WERI-Rb-1 (cell line): ENCODE results near the gene CEACAM5.

ENCODE experiments used
- DNase-seq: peaks from one replicate; pipeline ENCODE4 v3.0.0-alpha.2; 2020
- H3K27ac ChIP-seq: fragments of 250-450 bp; sonication (Bioruptor Pico); 2 replicates; pipeline ENCODE4 v1.5.1; 2020; ENCODE audit warnings: mild to moderate bottlenecking, moderate library complexity
- H3K27me3 ChIP-seq: fragments of 250-450 bp; sonication (Bioruptor Pico); 2 replicates; pipeline ENCODE4 v1.5.1; 2021; ENCODE audit warnings: mild to moderate bottlenecking, low read depth, moderate library complexity; ENCODE audit not compliant: insufficient read depth, severe bottlenecking
- H3K36me3 ChIP-seq: fragments of 250-450 bp; sonication (Bioruptor Pico); 2 replicates; pipeline ENCODE4 v1.5.1; 2020; ENCODE audit warnings: mild to moderate bottlenecking, moderate library complexity
- H3K4me3 ChIP-seq: 2 replicates; pipeline ENCODE4 v1.5.1; 2011; ENCODE audit warnings: low read depth, mild to moderate bottlenecking, control low read depth, low read length
- H3K9me3 ChIP-seq: fragments of 250-450 bp; sonication (Bioruptor Pico); 2 replicates; pipeline ENCODE4 v1.5.1; 2021; ENCODE audit warnings: mild to moderate bottlenecking, moderate library complexity; ENCODE audit not compliant: severe bottlenecking
- TF ChIP-seq, protein P1 (sequence below): IDR thresholded peaks from 2 replicates; pipeline ENCODE4 v1.5.1; 2011; ENCODE audit warnings: low read depth, mild to moderate bottlenecking, control low read depth, inconsistent platforms, low read length

The CEACAM5 gene

DNA sequence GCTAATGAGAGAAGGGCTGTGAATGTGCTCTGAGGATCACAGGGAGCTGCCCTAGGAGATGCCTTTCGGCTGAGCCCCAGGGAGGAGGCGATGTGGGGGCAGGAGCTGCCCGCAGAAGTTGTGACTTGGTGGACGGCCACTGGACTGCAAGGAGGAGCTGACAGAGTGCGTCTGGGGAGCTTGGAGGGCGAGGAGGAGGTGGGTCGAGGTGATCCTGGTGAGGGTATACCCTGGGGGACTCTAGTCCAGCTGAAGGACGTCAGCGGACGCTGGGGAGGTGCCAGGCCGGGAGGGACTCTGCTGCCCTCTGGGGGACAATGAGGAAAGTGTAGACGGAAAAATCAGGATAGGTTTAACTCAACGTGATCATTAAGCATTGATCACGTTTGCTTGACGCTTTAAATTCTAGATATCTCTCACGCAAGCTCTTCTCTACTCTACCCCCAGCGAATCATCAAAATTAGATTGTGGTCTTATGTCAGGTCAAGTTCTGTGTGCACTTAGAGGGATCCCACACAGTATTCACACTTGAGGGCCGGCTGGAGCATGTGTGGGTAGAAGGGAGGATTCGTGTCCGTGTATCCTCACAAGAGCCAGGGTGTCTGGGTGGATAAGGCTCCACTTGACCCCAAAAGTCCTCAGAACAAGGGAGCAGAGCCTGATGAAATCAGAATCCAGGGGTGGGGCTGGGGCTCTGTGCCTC, 17.0 kb upstream of the CEACAM5 start:
- Histone ChIP-seq H3K27me3 (peaks cover 81% of the 10 kb centered on the region), H3K36me3 (no peaks in the 10 kb centered on the region), H3K9me3 (no peaks in the 10 kb centered on the region), H3K4me3 (no peak overlapping the region), H3K27ac (no peak overlapping the region)
- TF ChIP-seq, protein P1, sequence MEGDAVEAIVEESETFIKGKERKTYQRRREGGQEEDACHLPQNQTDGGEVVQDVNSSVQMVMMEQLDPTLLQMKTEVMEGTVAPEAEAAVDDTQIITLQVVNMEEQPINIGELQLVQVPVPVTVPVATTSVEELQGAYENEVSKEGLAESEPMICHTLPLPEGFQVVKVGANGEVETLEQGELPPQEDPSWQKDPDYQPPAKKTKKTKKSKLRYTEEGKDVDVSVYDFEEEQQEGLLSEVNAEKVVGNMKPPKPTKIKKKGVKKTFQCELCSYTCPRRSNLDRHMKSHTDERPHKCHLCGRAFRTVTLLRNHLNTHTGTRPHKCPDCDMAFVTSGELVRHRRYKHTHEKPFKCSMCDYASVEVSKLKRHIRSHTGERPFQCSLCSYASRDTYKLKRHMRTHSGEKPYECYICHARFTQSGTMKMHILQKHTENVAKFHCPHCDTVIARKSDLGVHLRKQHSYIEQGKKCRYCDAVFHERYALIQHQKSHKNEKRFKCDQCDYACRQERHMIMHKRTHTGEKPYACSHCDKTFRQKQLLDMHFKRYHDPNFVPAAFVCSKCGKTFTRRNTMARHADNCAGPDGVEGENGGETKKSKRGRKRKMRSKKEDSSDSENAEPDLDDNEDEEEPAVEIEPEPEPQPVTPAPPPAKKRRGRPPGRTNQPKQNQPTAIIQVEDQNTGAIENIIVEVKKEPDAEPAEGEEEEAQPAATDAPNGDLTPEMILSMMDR, result peak; percentile 71
- peak; percentile 43 for DNase-seq

DNA sequence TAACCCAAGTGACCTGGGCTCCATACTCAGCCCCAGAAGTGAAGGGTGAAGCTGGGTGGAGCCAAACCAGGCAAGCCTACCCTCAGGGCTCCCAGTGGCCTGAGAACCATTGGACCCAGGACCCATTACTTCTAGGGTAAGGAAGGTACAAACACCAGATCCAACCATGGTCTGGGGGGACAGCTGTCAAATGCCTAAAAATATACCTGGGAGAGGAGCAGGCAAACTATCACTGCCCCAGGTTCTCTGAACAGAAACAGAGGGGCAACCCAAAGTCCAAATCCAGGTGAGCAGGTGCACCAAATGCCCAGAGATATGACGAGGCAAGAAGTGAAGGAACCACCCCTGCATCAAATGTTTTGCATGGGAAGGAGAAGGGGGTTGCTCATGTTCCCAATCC, 14.2 kb upstream of the CEACAM5 start:
- Histone ChIP-seq H3K27me3 (peaks cover 81% of the 10 kb centered on the region), H3K36me3 (no peaks in the 10 kb centered on the region), H3K9me3 (no peaks in the 10 kb centered on the region), H3K4me3 (no peak overlapping the region), H3K27ac (no peak overlapping the region)
- TF ChIP-seq, protein P1, result no peak
- DNase-seq, result no peak

DNA sequence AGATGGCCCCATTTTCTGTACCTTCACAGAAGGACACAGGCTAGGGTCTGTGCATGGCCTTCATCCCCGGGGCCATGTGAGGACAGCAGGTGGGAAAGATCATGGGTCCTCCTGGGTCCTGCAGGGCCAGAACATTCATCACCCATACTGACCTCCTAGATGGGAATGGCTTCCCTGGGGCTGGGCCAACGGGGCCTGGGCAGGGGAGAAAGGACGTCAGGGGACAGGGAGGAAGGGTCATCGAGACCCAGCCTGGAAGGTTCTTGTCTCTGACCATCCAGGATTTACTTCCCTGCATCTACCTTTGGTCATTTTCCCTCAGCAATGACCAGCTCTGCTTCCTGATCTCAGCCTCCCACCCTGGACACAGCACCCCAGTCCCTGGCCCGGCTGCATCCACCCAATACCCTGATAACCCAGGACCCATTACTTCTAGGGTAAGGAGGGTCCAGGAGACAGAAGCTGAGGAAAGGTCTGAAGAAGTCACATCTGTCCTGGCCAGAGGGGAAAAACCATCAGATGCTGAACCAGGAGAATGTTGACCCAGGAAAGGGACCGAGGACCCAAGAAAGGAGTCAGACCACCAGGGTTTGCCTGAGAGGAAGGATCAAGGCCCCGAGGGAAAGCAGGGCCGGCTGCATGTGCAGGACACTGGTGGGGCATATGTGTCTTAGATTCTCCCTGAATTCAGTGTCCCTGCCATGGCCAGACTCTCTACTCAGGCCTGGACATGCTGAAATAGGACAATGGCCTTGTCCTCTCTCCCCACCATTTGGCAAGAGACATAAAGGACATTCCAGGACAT, 13.4 kb upstream of the CEACAM5 start:
- Histone ChIP-seq H3K9me3 (no peaks in the 10 kb centered on the region), H3K27me3 (peaks cover 82% of the 10 kb centered on the region), H3K4me3 (no peak overlapping the region), H3K27ac (no peak overlapping the region), H3K36me3 (no peaks in the 10 kb centered on the region)
- TF ChIP-seq, protein P1, result no peak
- no peak for DNase-seq

DNA sequence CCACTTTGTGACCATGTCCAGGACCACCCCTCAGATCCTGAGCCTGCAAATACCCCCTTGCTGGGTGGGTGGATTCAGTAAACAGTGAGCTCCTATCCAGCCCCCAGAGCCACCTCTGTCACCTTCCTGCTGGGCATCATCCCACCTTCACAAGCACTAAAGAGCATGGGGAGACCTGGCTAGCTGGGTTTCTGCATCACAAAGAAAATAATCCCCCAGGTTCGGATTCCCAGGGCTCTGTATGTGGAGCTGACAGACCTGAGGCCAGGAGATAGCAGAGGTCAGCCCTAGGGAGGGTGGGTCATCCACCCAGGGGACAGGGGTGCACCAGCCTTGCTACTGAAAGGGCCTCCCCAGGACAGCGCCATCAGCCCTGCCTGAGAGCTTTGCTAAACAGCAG, 12.7 kb upstream of the CEACAM5 start:
- TF ChIP-seq, protein P1, result no peak

DNA sequence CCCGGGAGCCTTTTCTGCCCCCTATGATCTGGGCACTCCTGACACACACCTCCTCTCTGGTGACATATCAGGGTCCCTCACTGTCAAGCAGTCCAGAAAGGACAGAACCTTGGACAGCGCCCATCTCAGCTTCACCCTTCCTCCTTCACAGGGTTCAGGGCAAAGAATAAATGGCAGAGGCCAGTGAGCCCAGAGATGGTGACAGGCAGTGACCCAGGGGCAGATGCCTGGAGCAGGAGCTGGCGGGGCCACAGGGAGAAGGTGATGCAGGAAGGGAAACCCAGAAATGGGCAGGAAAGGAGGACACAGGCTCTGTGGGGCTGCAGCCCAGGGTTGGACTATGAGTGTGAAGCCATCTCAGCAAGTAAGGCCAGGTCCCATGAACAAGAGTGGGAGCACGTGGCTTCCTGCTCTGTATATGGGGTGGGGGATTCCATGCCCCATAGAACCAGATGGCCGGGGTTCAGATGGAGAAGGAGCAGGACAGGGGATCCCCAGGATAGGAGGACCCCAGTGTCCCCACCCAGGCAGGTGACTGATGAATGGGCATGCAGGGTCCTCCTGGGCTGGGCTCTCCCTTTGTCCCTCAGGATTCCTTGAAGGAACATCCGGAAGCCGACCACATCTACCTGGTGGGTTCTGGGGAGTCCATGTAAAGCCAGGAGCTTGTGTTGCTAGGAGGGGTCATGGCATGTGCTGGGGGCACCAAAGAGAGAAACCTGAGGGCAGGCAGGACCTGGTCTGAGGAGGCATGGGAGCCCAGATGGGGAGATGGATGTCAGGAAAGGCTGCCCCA, 11.8 kb upstream of the CEACAM5 start:
- TF ChIP-seq, protein P1, result no peak

More for the DNA sequence above, 12.7 kb upstream of the CEACAM5 start:
- Histone ChIP-seq H3K27ac (no peak overlapping the region), H3K9me3 (no peaks in the 10 kb centered on the region), H3K36me3 (no peaks in the 10 kb centered on the region), H3K4me3 (no peak overlapping the region), H3K27me3 (peaks cover 79% of the 10 kb centered on the region)
- DNase-seq, result no peak

More for the DNA sequence above, 11.8 kb upstream of the CEACAM5 start:
- Histone ChIP-seq H3K9me3 (no peaks in the 10 kb centered on the region), H3K36me3 (no peaks in the 10 kb centered on the region), H3K4me3 (no peak overlapping the region), H3K27me3 (peaks cover 78% of the 10 kb centered on the region), H3K27ac (no peak overlapping the region)
- DNase-seq, result no peak
